HUDEP-2 (cell line): Measurements from ENCODE around the gene NKX2-3.

Experiments used
- DNase-seq, 76 experiments: peaks; one replicate each; lab custom pipeline; 2025; ENCODE audit not compliant: unreplicated experiment in 76 of 76; lab: John Stamatoyannopoulos, UW

NKX2-3 gene

DNA sequence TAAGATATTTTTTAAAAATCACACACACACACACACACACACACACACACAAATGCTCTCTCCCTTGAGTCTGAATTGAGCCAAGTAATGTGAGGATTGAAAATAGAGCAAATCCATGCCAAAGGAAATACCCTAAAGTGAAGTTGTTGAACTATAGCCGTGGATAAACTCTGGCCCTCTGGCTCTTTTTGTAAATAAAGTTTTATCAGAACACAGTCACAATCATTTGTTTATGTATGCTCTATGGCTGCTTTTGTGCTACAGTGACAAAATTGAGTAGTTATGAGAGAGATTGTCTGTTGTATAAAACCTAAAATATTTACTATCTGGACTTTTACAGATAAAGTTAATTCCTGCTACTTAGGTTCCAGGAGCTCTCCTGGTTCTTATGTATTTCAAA, 39.1 kb downstream of the NKX2-3 start:
- no peak for DNase-seq

DNA sequence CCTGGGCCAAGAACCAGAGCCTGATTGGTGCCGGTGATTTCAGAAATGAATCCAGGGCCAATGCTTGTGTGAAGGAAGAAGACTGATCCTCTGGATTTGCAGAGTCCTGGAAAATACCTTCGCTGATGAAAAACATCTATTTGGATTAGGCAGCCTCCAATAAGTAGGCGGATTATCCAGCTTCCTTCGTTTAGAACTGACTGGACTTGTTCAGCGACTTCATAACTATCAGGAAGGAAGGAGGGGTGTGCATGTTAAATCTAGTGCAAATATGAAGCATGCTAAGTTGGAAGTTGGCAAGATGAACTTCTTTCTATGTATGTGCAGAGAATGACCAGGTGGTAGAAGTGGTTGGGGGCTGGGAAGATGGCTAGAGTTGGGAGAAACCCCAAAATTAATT, 41.0 kb downstream of the NKX2-3 start:
- DNase-seq, result no peak

DNA sequence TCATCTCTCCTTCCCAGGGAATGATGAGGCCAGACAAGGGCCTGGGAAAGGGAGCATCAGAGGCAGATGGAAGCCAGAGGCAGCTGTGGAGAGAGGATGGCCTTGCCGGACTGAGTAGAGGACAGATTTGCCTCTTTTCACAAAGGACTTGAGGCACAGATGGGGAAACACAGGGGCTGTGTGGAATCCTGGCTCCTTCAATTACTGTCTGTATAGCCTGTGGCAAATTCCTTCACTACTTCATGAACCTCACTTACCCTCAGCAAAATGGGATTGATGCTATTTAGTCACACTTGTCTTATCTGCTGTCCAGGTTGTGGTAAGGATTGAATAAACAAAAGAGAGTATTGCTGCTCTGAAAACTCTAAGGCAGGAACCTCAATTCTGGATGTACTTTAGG, 47.2 kb downstream of the NKX2-3 start:
- no peak for DNase-seq

DNA sequence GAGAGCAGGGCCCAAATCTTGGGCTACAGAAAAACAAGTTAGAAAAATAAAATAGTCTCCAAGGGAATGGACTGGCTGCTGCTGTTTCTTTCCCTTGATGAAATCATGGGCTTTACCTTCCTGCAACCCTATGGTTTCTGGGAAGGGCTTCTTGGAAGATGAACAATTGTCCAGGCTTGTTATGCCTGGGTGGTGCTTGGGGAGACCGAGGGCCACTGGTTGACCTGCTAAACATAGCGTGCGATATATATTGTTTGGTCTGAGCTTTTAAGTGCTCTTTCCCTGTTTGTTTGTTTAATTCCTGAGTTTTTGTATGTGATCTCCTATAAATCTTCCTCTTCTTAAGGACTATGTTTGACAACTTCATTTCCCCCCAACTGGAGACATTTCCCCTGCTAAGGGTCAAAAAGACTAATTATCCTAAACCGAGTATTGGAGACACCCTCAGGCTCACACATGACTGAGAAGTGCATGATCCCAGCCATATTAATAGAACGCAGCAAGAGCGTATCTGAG, 49.6 kb downstream of the NKX2-3 start:
- DNase-seq, result no peak

DNA sequence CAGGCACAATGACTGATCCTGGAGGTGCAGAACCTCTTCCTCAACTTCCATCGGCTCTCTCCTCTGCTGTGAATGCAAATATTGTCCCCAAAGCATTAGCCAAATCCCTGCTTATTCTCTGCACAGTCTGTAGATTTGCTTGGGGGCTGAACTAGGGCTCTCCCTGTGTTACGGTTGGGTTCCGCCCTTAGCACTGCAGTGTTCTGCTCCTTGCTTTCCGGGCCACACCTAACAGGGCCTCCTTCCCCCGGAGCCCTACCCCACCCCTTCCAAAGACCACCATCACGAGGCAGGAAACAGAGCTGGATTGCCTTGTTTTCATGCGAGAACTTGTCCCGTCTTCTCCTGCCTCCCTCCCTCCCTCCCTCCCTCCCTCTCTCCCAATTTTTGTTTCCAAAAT, 50.9 kb downstream of the NKX2-3 start:
- DNase-seq, result no peak
